Keratinocyte (primary cell): ENCODE measurements around the gene TRH. TPM values are rescaled to one million over a fixed set of nuclear protein-coding genes. Genes with fewer than 3 reads are reported as not detected.

Experiments
- DNase-seq: peaks from one replicate; pipeline ENCODE4 v3.0.0-alpha.2; 2011; ENCODE audit warnings: low read depth, missing footprints, low spot score
- FAIRE-seq: peaks from 2 replicates; lab custom pipeline; 2011; peaks lifted over from hg19 to GRCh38; lab: Jason Lieb, UNC
- H2AFZ ChIP-seq: 2 replicates; pipeline ENCODE4 v1.6.0; 2012; ENCODE audit warnings: low read length, control low read depth, inconsistent platforms; ENCODE audit not compliant: control insufficient read depth
- H3K27ac ChIP-seq: 2 replicates; pipeline ENCODE4 v1.5.1; 2011; ENCODE audit warnings: low read length; ENCODE audit not compliant: control insufficient read depth, insufficient read depth
- H3K27me3 ChIP-seq: 3 replicates; pipeline ENCODE4 v1.6.0; 2011; ENCODE audit warnings: low read length; ENCODE audit not compliant: control insufficient read depth, insufficient read depth; ENCODE audit errors: extremely low read depth
- H3K36me3 ChIP-seq, 2 experiments: 2 replicates in 1 of 2; 3 replicates in 1 of 2; pipeline ENCODE4 v1.5.1; 2011; ENCODE audit warnings: low read length in 2 of 2, mild to moderate bottlenecking in 1 of 2; ENCODE audit not compliant: control insufficient read depth in 2 of 2, insufficient read depth in 2 of 2; ENCODE audit errors: extremely low read depth in 1 of 2
- H3K4me1 ChIP-seq: 3 replicates; pipeline ENCODE4 v1.5.1; 2011; ENCODE audit warnings: low read length; ENCODE audit not compliant: control insufficient read depth, insufficient read depth; ENCODE audit errors: extremely low read depth
- H3K4me2 ChIP-seq: 3 replicates; pipeline ENCODE4 v1.6.0; 2011; ENCODE audit warnings: low read depth, low read length; ENCODE audit not compliant: control insufficient read depth, insufficient read depth; ENCODE audit errors: extremely low read depth
- H3K4me3 ChIP-seq, 3 experiments: fragments of 200-600 bp in 1 of 3; sonication (generic) in 1 of 3; 2 replicates in 2 of 3; 3 replicates in 1 of 3; pipeline ENCODE4 v1.5.1; 2011 to 2016; ENCODE audit warnings: low read length in 3 of 3, mild to moderate bottlenecking in 3 of 3, control low read depth in 2 of 3, inconsistent platforms in 1 of 3, low read depth in 1 of 3, mixed read lengths in 1 of 3, mixed run types in 1 of 3, moderate library complexity in 1 of 3; ENCODE audit not compliant: control insufficient read depth in 2 of 3, insufficient read depth in 2 of 3; ENCODE audit errors: extremely low read depth in 1 of 3
- H3K79me2 ChIP-seq: 2 replicates; pipeline ENCODE4 v1.6.0; 2012; ENCODE audit warnings: low read length; ENCODE audit not compliant: control insufficient read depth, insufficient read depth
- H3K9ac ChIP-seq: 3 replicates; pipeline ENCODE4 v1.6.0; 2011; ENCODE audit warnings: low read length; ENCODE audit not compliant: control insufficient read depth, insufficient read depth; ENCODE audit errors: extremely low read depth
- H3K9me1 ChIP-seq: 3 replicates; pipeline ENCODE4 v1.6.0; 2011; ENCODE audit warnings: low read length; ENCODE audit not compliant: control insufficient read depth, insufficient read depth; ENCODE audit errors: extremely low read depth
- H3K9me3 ChIP-seq: 2 replicates; pipeline ENCODE4 v1.5.1; 2012; ENCODE audit warnings: low read depth, low read length; ENCODE audit not compliant: control insufficient read depth
- H4K20me1 ChIP-seq: 3 replicates; pipeline ENCODE4 v1.6.0; 2011; ENCODE audit warnings: low read length; ENCODE audit not compliant: control insufficient read depth, insufficient read depth; ENCODE audit errors: extremely low read depth
- CTCF ChIP-seq, 3 experiments: IDR thresholded peaks in 1 of 3; conservative IDR thresholded peaks in 1 of 3; optimal IDR thresholded peaks in 1 of 3; 2 replicates in 2 of 3; 3 replicates in 1 of 3; pipeline versions ENCODE3 to v1.5.1; 2011; ENCODE audit warnings: low read length in 3 of 3, mild to moderate bottlenecking in 3 of 3, moderate library complexity in 2 of 3, control low read depth in 1 of 3, inconsistent platforms in 1 of 3; ENCODE audit not compliant: insufficient read depth in 2 of 3; ENCODE audit errors: extremely low read depth in 1 of 3
- EZH2 ChIP-seq: IDR thresholded peaks from one replicate; pipeline ENCODE4 v1.6.1; 2012; ENCODE audit warnings: inconsistent platforms, mild to moderate bottlenecking, low read length, moderate library complexity
- dilution Hi-C: fragments of 300-500 bp; cut with MboI; formaldehyde crosslinking; loops from one replicate; pipeline ENCODE4 v1.7.0; 2020; ENCODE audit warnings: low sequenced_read_pairs; ENCODE audit not compliant: extremely low pct_ligation_motif_present
- polyA plus RNA-seq, 5 experiments: library from polyadenylated mRNA; depleted of rRNA in 3 of 5; stranded (reverse) in 3 of 5; stranded (forward) in 1 of 5; unstranded in 1 of 5; fragments of >200 nt; gene quantifications; 1 replicate in 1 of 5; 2 replicates in 3 of 5; 3 replicates in 1 of 5; pipeline versions ENCODE4 v1.2.1 to v1.2.3, GENCODE V29; 2011 to 2012; ENCODE audit warnings: missing spikeins in 2 of 5, low read depth in 1 of 5, low replicate concordance in 1 of 5

The TRH gene
- polyA plus RNA-seq, 1 donor (not counting 4 experiments of a cell fraction or from before 2014, with no cell fraction given) = not detected

GRCh38 chr3:129967761-129968160 is 6.8 kb upstream of the TRH start:
- Histone ChIP-seq H3K4me1 (no peaks in the 10 kb centered on the region), H3K36me3 (no peaks in the 10 kb centered on the region), H3K9ac (no peak overlapping the region), H3K4me2 (no peak overlapping the region), H3K79me2 (no peaks in the 10 kb centered on the region), H3K27me3 (no peaks in the 10 kb centered on the region), H2AFZ (no peak overlapping the region), H4K20me1 (no peaks in the 10 kb centered on the region), H3K9me1 (no peaks in the 10 kb centered on the region), H3K27ac (no peak overlapping the region), H3K4me3 (no peak overlapping the region), H3K9me3 (no peaks in the 10 kb centered on the region)
- no peak for FAIRE-seq
- dilution Hi-C loops = no loop called here
- no peak for DNase-seq
- no peak for TF ChIP-seq CTCF (optimal IDR thresholded peaks at IDR 0.05 in 1 of 3, IDR thresholded peaks at IDR 0.05 in 1 of 3, conservative IDR thresholded peaks at IDR 0.05 in 1 of 3; ENCODE audit: extremely low read depth in 1 of 3, insufficient read depth in 2 of 3, low read length in 3 of 3)
- no peak for TF ChIP-seq EZH2

GRCh38 chr3:129971351-129972052 is 3.0 kb upstream of the TRH start:
- no peak overlapping the region for H3K4me2 ChIP-seq
- no peaks in the 10 kb centered on the region for H3K36me3 ChIP-seq
- H3K27me3 ChIP-seq = peaks cover 36% of the 10 kb centered on the region
- no peaks in the 10 kb centered on the region for H3K4me1 ChIP-seq
- FAIRE-seq (no peak), DNase-seq (no peak)
- no peak overlapping the region for H3K4me3 ChIP-seq
- H2AFZ ChIP-seq = no peak overlapping the region
- H4K20me1 ChIP-seq = no peaks in the 10 kb centered on the region
- H3K79me2 ChIP-seq = no peaks in the 10 kb centered on the region
- H3K9ac ChIP-seq = no peak overlapping the region
- no peaks in the 10 kb centered on the region for H3K9me1 ChIP-seq
- H3K27ac ChIP-seq = no peak overlapping the region
- no peak for TF ChIP-seq CTCF (optimal IDR thresholded peaks at IDR 0.05 in 1 of 3, IDR thresholded peaks at IDR 0.05 in 1 of 3, conservative IDR thresholded peaks at IDR 0.05 in 1 of 3; ENCODE audit: extremely low read depth in 1 of 3, insufficient read depth in 2 of 3, low read length in 3 of 3)
- no peak for TF ChIP-seq EZH2
- H3K9me3 ChIP-seq = no peaks in the 10 kb centered on the region
- dilution Hi-C loops = no loop called here
